ENCODE data around the gene ACBD6.

Gene ACBD6

GRCh38 chr1:180366371-180367068, 135.9 kb downstream of the ACBD6 start:
- DNase-seq = peak; percentile 15

- DNase-seq = no peak
Observed at GRCh38 chr1:180365039-180365438, 137.3 kb downstream of the ACBD6 start.

GRCh38 chr1:180363246-180363995, 139.0 kb downstream of the ACBD6 start:
- no peak for DNase-seq

GRCh38 chr1:180360333-180361075, 141.9 kb downstream of the ACBD6 start:
- peak; percentile 51 for DNase-seq

- DNase-seq = no peak
Observed at GRCh38 chr1:180358649-180359048, 143.7 kb downstream of the ACBD6 start.

- no peak for DNase-seq
Observed at GRCh38 chr1:180353945-180354344, 148.4 kb downstream of the ACBD6 start.

GRCh38 chr1:180352588-180352987, 149.8 kb downstream of the ACBD6 start:
- DNase-seq = no peak

GRCh38 chr1:180352021-180352420, 150.4 kb downstream of the ACBD6 start:
- no peak for DNase-seq

- no peak for DNase-seq
Observed at GRCh38 chr1:180345148-180345547, 157.2 kb downstream of the ACBD6 start.

GRCh38 chr1:180343921-180344769, 158.2 kb downstream of the ACBD6 start:
- peak; percentile 35 for DNase-seq

- DNase-seq = no peak
Observed at GRCh38 chr1:180327089-180327488, 175.3 kb downstream of the ACBD6 start.

GRCh38 chr1:180312926-180313325, 189.5 kb downstream of the ACBD6 start:
- DNase-seq = peak; percentile 58

GRCh38 chr1:180311011-180311730, 191.2 kb downstream of the ACBD6 start:
- peak; percentile 39 for DNase-seq

- peak; percentile 9 for DNase-seq
Observed at GRCh38 chr1:180310095-180310494, 192.3 kb downstream of the ACBD6 start.

- DNase-seq = peak; percentile 71
Observed at GRCh38 chr1:180309338-180309737, 193.0 kb downstream of the ACBD6 start.

- peak; percentile 58 for DNase-seq
Observed at GRCh38 chr1:180301135-180301742, 201.1 kb downstream of the ACBD6 start.

GRCh38 chr1:180299479-180300221, 202.7 kb downstream of the ACBD6 start:
- no peak for DNase-seq

GRCh38 chr1:180295999-180296398, 206.4 kb downstream of the ACBD6 start:
- no peak for DNase-seq

- no peak for DNase-seq
Observed at GRCh38 chr1:180294711-180295110, 207.7 kb downstream of the ACBD6 start.

- no peak for DNase-seq
Observed at GRCh38 chr1:180291004-180291403, 211.4 kb downstream of the ACBD6 start.

Measured in fibroblast of skin of scalp (primary cell).